HG03442 (cell line): ENCODE measurements around the gene KDM3B.
A peak's percentile ranks its signal among the peaks of the same experiment; 100 is the strongest.
"Not testable (repeated sequence)": the region's sequence is repeated elsewhere in the genome, so short reads cannot be mapped to it uniquely, and the experiment has no call there.

Experiments used
- ATAC-seq: cut with Tn5 transposase; IDR thresholded peaks from one replicate; pipeline ENCODE4 v1.9.1; 2021; ENCODE audit warnings: mild to moderate bottlenecking, moderate library complexity; ENCODE audit not compliant: unreplicated experiment

KDM3B gene

GRCh38 chr5:138350563-138350890 lies 2.0 kb upstream of the KDM3B start:
- ATAC-seq = no peak

GRCh38 chr5:138351056-138351455 lies 1.4 kb upstream of the KDM3B start:
- ATAC-seq = no peak

- ATAC-seq = no peak
These were observed 968 bp upstream of the KDM3B start for GRCh38 chr5:138351517-138351916.

- peak; percentile 38 for ATAC-seq
These were observed 456 bp downstream of the KDM3B start for GRCh38 chr5:138352722-138353559.

GRCh38 chr5:138353560-138354080 lies 1.1 kb downstream of the KDM3B start:
- no peak for ATAC-seq

GRCh38 chr5:138354387-138354786 lies 1.9 kb downstream of the KDM3B start:
- ATAC-seq = no peak

GRCh38 chr5:138354926-138355378 lies 2.5 kb downstream of the KDM3B start:
- ATAC-seq = peak; percentile 41

GRCh38 chr5:138359621-138360020 lies 7.1 kb downstream of the KDM3B start:
- no peak for ATAC-seq

GRCh38 chr5:138360941-138361452 lies 8.5 kb downstream of the KDM3B start:
- ATAC-seq = no peak

GRCh38 chr5:138364576-138364975 lies 12.1 kb downstream of the KDM3B start:
- no peak for ATAC-seq

GRCh38 chr5:138366632-138367382 lies 14.3 kb downstream of the KDM3B start:
- ATAC-seq = no peak

GRCh38 chr5:138369261-138369660 lies 16.8 kb downstream of the KDM3B start:
- no peak for ATAC-seq

GRCh38 chr5:138369706-138370105 lies 17.2 kb downstream of the KDM3B start:
- ATAC-seq = no peak

- no peak for ATAC-seq
These were observed 18.1 kb downstream of the KDM3B start for GRCh38 chr5:138370537-138370936.

GRCh38 chr5:138371454-138371853 lies 19.0 kb downstream of the KDM3B start:
- no peak for ATAC-seq

GRCh38 chr5:138372225-138372624 lies 19.7 kb downstream of the KDM3B start:
- ATAC-seq = peak; percentile 78

GRCh38 chr5:138372653-138373052 lies 20.2 kb downstream of the KDM3B start:
- no peak for ATAC-seq

GRCh38 chr5:138382347-138382746 lies 29.9 kb downstream of the KDM3B start:
- no peak for ATAC-seq

- no peak for ATAC-seq
These were observed 33.2 kb downstream of the KDM3B start for GRCh38 chr5:138385660-138386059.

GRCh38 chr5:138386290-138386689 lies 33.8 kb downstream of the KDM3B start:
- no peak for ATAC-seq

- no peak for ATAC-seq
These were observed 36.8 kb downstream of the KDM3B start for GRCh38 chr5:138389332-138389731.

- ATAC-seq = not testable (repeated sequence)
These were observed 37.4 kb downstream of the KDM3B start for GRCh38 chr5:138389911-138390310.
